ENCODE data around the gene PSMB8. TPM values are rescaled to one million over a fixed set of nuclear protein-coding genes. Genes with fewer than 3 reads are reported as not detected.
"Not testable (repeated sequence)": the region's sequence is repeated elsewhere in the genome, so short reads cannot be mapped to it uniquely, and the experiment has no call there.

The PSMB8 gene
- total RNA-seq, 2 donors from 2014 or later: 9.9 to 24.1 TPM

DNA sequence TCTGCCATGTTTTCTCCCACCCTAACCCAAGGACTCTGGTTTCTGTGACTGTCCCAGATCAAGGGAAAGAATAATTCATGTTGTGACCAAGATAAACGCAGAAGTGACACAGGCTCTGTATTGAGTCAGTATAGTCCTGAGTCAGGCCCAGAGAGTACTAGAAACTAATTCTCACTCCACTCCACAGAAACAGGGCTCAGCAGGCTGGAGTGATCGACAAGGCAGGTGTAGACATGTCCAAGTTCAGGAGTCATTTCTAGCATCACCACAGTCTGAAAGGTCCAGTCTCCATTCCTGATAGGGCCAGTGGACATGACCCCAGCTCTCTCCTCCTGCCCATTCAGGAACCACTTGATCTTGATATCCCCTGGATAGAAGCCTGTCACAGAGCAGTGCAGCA lies 29.7 kb downstream of the PSMB8 start:
- no peaks in the 10 kb centered on the region for H3K4me1 ChIP-seq
- no peak for ATAC-seq
- H3K27ac ChIP-seq: no peak overlapping the region
- 77 to 80% methylated on average over 2 of the region's 2 CpGs for WGBS, 2 donors
- DNase-seq: no peak
- no peaks in the 10 kb centered on the region for H3K9me3 ChIP-seq
- intact Hi-C loops (cut with DNase I): no loop called here
- no peaks in the 10 kb centered on the region for H3K27me3 ChIP-seq
- no peaks in the 10 kb centered on the region for H3K36me3 ChIP-seq (replicated peaks in 1 of 2; ENCODE audit: insufficient read depth in 1 of 2, low read depth in 2 of 2)
- no peak overlapping the region for H3K4me3 ChIP-seq
- TF ChIP-seq, protein P1, sequence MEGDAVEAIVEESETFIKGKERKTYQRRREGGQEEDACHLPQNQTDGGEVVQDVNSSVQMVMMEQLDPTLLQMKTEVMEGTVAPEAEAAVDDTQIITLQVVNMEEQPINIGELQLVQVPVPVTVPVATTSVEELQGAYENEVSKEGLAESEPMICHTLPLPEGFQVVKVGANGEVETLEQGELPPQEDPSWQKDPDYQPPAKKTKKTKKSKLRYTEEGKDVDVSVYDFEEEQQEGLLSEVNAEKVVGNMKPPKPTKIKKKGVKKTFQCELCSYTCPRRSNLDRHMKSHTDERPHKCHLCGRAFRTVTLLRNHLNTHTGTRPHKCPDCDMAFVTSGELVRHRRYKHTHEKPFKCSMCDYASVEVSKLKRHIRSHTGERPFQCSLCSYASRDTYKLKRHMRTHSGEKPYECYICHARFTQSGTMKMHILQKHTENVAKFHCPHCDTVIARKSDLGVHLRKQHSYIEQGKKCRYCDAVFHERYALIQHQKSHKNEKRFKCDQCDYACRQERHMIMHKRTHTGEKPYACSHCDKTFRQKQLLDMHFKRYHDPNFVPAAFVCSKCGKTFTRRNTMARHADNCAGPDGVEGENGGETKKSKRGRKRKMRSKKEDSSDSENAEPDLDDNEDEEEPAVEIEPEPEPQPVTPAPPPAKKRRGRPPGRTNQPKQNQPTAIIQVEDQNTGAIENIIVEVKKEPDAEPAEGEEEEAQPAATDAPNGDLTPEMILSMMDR (IDR thresholded peaks at IDR 0.05): no peak
- TF ChIP-seq POLR2A (IDR thresholded peaks at IDR 0.05): no peak

DNA sequence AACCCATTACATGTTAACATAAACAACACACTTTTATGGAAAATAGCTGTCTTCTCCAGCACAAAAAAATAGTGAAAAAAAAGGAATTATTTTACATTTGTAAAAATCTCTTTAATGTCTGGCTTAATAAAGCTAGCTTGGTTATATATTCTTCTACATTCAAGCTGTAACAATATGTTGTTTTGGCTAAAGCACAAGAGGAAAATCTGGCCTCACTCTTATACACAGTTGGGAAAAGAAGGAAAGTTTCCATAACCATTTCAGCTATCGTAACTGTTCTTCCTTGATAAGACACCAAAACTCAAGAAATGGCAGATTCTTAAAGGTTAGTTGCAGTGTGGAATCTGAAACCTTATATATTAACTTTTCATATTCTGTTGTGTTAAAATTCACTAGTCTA lies 34.7 kb downstream of the PSMB8 start:
- H3K4me3 ChIP-seq: no peak overlapping the region
- no peaks in the 10 kb centered on the region for H3K27me3 ChIP-seq
- H3K4me1 ChIP-seq: no peaks in the 10 kb centered on the region
- TF ChIP-seq, protein P1 (IDR thresholded peaks at IDR 0.05): no peak
- no peak for TF ChIP-seq POLR2A (IDR thresholded peaks at IDR 0.05)
- DNase-seq (no peak), ATAC-seq (no peak)
- H3K27ac ChIP-seq: no peak overlapping the region
- WGBS, 2 donors: 0% methylated on average over 1 of the region's 1 CpG
- intact Hi-C loops (cut with DNase I): no loop called here
- H3K9me3 ChIP-seq: no peaks in the 10 kb centered on the region
- no peaks in the 10 kb centered on the region for H3K36me3 ChIP-seq (replicated peaks in 1 of 2; ENCODE audit: insufficient read depth in 1 of 2, low read depth in 2 of 2)

DNA sequence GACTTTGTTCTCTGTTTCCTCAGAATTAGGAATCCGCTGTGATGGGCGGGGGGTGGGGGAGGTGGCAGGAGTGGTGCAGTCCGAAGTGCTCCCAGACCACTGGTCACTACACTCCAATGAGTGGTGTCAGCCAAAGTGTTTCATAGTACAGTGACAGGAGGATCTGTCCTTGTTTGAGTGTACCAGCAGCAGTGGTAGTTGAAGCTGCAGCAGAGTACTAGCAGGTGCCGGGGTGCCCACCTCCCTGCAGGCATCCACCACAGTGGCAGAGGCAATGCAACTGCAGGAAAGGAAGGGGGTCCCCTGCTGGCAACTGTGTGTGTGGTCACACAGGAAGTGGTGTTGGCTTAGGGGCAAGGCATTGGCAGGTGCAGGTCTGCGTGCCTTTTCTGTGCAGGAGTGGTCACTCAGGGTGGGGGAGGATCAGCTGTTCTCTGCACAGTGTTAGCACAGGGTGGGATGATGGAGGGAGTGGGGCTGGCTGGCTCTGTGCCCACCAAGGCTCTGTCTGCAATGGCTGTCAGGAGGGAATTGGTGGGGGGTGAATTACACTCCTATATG lies 36.7 kb downstream of the PSMB8 start:
- 76 to 77% methylated on average over 5 of the region's 5 CpGs for WGBS, 2 donors
- TF ChIP-seq, protein P1 (IDR thresholded peaks at IDR 0.05): no peak
- TF ChIP-seq POLR2A (IDR thresholded peaks at IDR 0.05): no peak
- Histone ChIP-seq H3K4me1 (no peaks in the 10 kb centered on the region), H3K36me3 (replicated peaks in 1 of 2; ENCODE audit: insufficient read depth in 1 of 2, low read depth in 2 of 2) (no peaks in the 10 kb centered on the region), H3K4me3 (no peak overlapping the region), H3K27me3 (no peaks in the 10 kb centered on the region), H3K27ac (no peak overlapping the region), H3K9me3 (no peaks in the 10 kb centered on the region)
- DNase-seq (no peak), ATAC-seq (no peak)
- intact Hi-C loops (cut with DNase I): no loop called here

DNA sequence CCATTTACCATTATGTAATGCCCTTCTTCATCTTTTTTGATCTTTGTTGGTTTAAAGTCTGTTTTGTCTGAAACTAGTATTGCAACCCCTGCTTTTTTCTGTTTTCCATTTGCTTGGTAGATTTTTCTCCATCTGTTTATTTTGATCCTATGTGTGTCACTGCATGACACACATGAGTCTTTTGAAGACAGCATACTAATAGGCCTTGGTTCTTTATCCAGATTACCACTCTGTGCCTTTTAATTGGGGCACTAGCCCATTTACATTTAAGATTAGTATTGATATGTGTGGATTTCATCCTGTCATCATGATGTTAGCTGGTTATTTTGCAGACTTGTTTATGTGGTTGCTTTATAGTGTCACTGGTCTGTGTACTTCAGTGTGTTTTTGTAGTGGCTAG lies 38.4 kb downstream of the PSMB8 start:
- H3K27me3 ChIP-seq; H3K4me3 ChIP-seq; ATAC-seq; H3K27ac ChIP-seq; H3K9me3 ChIP-seq; intact Hi-C loops (cut with DNase I); H3K36me3 ChIP-seq (replicated peaks in 1 of 2; ENCODE audit: insufficient read depth in 1 of 2, low read depth in 2 of 2); H3K4me1 ChIP-seq; DNase-seq: not testable (repeated sequence)

DNA sequence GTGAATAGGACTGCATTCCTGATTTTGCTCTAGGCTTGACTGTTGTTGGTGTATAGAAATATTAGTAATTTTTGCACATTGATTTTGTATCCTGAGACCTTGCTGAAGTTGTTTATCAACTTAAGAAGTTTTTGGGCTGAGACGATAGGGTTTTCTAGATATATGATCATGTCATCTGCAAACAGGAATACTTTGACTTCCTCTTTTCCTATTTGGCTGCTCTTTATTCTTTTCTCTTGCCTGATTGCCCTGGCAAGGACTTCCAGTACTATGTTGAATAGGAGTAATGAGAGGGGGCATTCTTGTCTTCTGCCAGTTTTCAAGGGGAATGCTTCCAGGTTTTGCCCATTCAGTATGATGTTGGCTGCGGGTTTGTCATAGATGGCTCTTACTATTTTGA lies 40.4 kb downstream of the PSMB8 start:
- Histone ChIP-seq H3K27ac (no peak overlapping the region), H3K4me1 (no peaks in the 10 kb centered on the region), H3K4me3 (no peak overlapping the region), H3K9me3 (no peaks in the 10 kb centered on the region), H3K36me3 (replicated peaks in 1 of 2; ENCODE audit: insufficient read depth in 1 of 2, low read depth in 2 of 2) (no peaks in the 10 kb centered on the region), H3K27me3 (no peaks in the 10 kb centered on the region)
- ATAC-seq (no peak), DNase-seq (no peak)
- intact Hi-C loops (cut with DNase I): no loop called here
- TF ChIP-seq, protein P1 (IDR thresholded peaks at IDR 0.05): no peak
- no peak for TF ChIP-seq POLR2A (IDR thresholded peaks at IDR 0.05)
- WGBS, 2 donors: 28 to 39% methylated on average over 2 of the region's 2 CpGs
